Endometrial microvascular endothelial cells (primary cell): ENCODE data around the gene ZFAND2A. TPM values are rescaled to one million over a fixed set of nuclear protein-coding genes. Genes with fewer than 3 reads are reported as not detected.
"Not testable (repeated sequence)": the region's sequence is repeated elsewhere in the genome, so short reads cannot be mapped to it uniquely, and the experiment has no call there.

Experiments used
- in situ Hi-C: cut with HindIII; loops from 2 replicates; pipeline ENCODE4 v1.10.0; 2017; ENCODE audit warnings: low sequenced_read_pairs, low pct_unique_long_range_greater_than_20kb; ENCODE audit errors: inconsistent ontology term
- total RNA-seq: library from RNA; depleted of rRNA; stranded (reverse); fragments of >200 nt; gene quantifications from one replicate; pipeline ENCODE4 v1.2.3, GENCODE V29; 2015; ENCODE audit errors: inconsistent ontology term

Gene ZFAND2A
- total RNA-seq, 1 donor from 2014 or later = 37.4 TPM

- in situ Hi-C loops = not testable (repeated sequence)
Observed at GRCh38 chr7:1155818-1156781, 3.9 kb downstream of the ZFAND2A start.

GRCh38 chr7:1154172-1154739, 5.7 kb downstream of the ZFAND2A start:
- in situ Hi-C loops = no loop called here

- in situ Hi-C loops = no loop called here
Observed at GRCh38 chr7:1152492-1152891, 7.5 kb downstream of the ZFAND2A start.

GRCh38 chr7:1151653-1152425, 8.2 kb downstream of the ZFAND2A start:
- in situ Hi-C loops = no loop called here

GRCh38 chr7:1151156-1151555, 8.8 kb downstream of the ZFAND2A start:
- in situ Hi-C loops = no loop called here

- in situ Hi-C loops = no loop called here
Observed at GRCh38 chr7:1150400-1151002, 9.5 kb downstream of the ZFAND2A start.

GRCh38 chr7:1149351-1149794, 10.6 kb downstream of the ZFAND2A start:
- in situ Hi-C loops = no loop called here

- in situ Hi-C loops = not testable (repeated sequence)
Observed at GRCh38 chr7:1147873-1148272, 12.1 kb downstream of the ZFAND2A start.

- in situ Hi-C loops = no loop called here
Observed at GRCh38 chr7:1144269-1144771, 15.7 kb downstream of the ZFAND2A start.

GRCh38 chr7:1143031-1143430, 17.0 kb downstream of the ZFAND2A start:
- in situ Hi-C loops = not testable (repeated sequence)

GRCh38 chr7:1142051-1142635, 17.9 kb downstream of the ZFAND2A start:
- in situ Hi-C loops = no loop called here

- in situ Hi-C loops = no loop called here
Observed at GRCh38 chr7:1141651-1142050, 18.3 kb downstream of the ZFAND2A start.

- in situ Hi-C loops = no loop called here
Observed at GRCh38 chr7:1140476-1141104, 19.4 kb downstream of the ZFAND2A start.

GRCh38 chr7:1137517-1138167, 22.4 kb downstream of the ZFAND2A start:
- in situ Hi-C loops = no loop called here

- in situ Hi-C loops = no loop called here
Observed at GRCh38 chr7:1136841-1137516, 23.0 kb downstream of the ZFAND2A start.

GRCh38 chr7:1134951-1135350, 25.0 kb downstream of the ZFAND2A start:
- in situ Hi-C loops = no loop called here
